Inferior parietal cortex (tissue), 1 donor: Measurements from ENCODE around the gene PIK3CD.

Experiments
- DNase-seq: peaks from one replicate; pipeline ENCODE4 v3.0.0-alpha.2; 2016; ENCODE audit errors: extremely low spot score

PIK3CD gene

GRCh38 chr1:9718006-9718680, 66.6 kb downstream of the PIK3CD start:
- DNase-seq = no peak

- DNase-seq = no peak
Measured at GRCh38 chr1:9719978-9720722, 68.6 kb downstream of the PIK3CD start.

- DNase-seq = no peak
Measured at GRCh38 chr1:9720785-9721605, 69.5 kb downstream of the PIK3CD start.

- no peak for DNase-seq
Measured at GRCh38 chr1:9721606-9722377, 70.3 kb downstream of the PIK3CD start.

DNA sequence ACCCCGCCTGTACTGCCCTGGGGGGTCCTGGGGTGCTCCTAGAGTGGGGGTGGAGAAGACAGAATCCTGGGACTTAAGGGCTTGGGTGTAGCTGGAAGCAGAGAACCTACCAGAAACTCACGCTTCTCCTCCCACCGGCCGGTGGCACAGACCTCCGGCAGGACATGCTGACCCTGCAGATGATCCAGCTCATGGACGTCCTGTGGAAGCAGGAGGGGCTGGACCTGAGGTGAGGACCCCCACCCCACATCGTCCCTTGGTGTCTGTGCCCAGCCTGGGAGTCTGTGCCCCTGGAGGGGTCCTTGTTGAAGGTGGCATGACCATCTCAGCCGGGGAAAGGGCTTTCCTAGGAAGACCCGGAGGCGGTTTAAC, 70.8 kb downstream of the PIK3CD start:
- DNase-seq = no peak

GRCh38 chr1:9723068-9723805, 71.7 kb downstream of the PIK3CD start:
- no peak for DNase-seq

- DNase-seq = no peak
Measured at GRCh38 chr1:9723926-9724325, 72.4 kb downstream of the PIK3CD start.

GRCh38 chr1:9724706-9725476, 73.4 kb downstream of the PIK3CD start:
- no peak for DNase-seq

DNA sequence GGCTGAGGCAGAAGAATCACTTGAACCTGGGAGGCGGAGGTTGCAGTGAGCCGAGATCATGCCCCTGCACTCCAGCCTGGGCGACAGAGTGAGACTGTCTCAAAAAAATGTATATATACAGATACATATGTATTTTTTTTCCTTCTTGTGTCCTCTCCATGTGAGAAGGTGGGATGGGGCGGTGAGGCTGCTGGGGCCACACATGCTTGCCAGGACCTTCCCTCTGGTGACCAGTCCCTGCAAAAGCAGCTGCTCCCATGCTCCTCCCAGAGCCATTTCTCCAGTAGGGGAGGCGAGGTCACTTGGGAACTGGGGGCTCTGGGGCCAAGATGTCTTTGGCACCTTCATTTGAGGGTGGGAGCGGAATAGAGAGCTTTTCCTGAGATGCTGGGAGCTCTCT, 74.9 kb downstream of the PIK3CD start:
- no peak for DNase-seq

DNA sequence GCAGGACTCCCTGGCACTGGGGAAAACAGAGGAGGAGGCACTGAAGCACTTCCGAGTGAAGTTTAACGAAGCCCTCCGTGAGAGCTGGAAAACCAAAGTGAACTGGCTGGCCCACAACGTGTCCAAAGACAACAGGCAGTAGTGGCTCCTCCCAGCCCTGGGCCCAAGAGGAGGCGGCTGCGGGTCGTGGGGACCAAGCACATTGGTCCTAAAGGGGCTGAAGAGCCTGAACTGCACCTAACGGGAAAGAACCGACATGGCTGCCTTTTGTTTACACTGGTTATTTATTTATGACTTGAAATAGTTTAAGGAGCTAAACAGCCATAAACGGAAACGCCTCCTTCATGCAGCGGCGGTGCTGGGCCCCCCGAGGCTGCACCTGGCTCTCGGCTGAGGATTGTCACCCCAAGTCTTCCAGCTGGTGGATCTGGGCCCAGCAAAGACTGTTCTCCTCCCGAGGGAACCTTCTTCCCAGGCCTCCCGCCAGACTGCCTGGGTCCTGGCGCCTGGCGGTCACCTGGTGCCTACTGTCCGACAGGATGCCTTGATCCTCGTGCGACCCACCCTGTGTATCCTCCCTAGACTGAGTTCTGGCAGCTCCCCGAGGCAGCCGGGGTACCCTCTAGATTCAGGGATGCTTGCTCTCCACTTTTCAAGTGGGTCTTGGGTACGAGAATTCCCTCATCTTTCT, 75.5 kb downstream of the PIK3CD start:
- DNase-seq = no peak

DNA sequence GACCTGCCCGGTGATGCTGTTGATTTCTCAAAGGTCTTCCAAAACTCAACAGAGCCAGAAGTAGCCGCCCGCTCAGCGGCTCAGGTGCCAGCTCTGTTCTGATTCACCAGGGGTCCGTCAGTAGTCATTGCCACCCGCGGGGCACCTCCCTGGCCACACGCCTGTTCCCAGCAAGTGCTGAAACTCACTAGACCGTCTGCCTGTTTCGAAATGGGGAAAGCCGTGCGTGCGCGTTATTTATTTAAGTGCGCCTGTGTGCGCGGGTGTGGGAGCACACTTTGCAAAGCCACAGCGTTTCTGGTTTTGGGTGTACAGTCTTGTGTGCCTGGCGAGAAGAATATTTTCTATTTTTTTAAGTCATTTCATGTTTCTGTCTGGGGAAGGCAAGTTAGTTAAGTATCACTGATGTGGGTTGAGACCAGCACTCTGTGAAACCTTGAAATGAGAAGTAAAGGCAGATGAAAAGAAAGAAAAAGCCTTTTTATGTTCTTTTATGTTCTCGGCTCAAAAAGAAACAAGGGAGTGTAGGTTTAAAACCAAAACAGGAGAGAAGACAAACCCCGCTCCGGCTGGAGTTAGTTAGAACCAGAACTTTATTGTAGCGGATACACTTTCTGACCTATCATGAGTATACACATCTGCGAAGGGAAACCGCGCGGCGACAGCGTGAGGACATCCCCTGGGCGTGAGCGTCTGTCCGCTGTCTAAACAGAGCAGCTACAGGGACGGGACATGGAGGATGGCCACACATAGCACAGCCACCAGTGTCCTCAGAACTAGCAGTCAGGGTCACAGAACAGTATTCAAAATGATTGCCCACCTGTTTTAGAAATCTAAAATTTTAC, 77.1 kb downstream of the PIK3CD start:
- DNase-seq = no peak

- DNase-seq = no peak
Measured at GRCh38 chr1:9729523-9729922, 78.0 kb downstream of the PIK3CD start.

GRCh38 chr1:9730096-9730901, 78.8 kb downstream of the PIK3CD start:
- DNase-seq = no peak

GRCh38 chr1:9731051-9731537, 79.6 kb downstream of the PIK3CD start:
- DNase-seq = no peak

GRCh38 chr1:9731561-9731960, 80.0 kb downstream of the PIK3CD start:
- DNase-seq = no peak

DNA sequence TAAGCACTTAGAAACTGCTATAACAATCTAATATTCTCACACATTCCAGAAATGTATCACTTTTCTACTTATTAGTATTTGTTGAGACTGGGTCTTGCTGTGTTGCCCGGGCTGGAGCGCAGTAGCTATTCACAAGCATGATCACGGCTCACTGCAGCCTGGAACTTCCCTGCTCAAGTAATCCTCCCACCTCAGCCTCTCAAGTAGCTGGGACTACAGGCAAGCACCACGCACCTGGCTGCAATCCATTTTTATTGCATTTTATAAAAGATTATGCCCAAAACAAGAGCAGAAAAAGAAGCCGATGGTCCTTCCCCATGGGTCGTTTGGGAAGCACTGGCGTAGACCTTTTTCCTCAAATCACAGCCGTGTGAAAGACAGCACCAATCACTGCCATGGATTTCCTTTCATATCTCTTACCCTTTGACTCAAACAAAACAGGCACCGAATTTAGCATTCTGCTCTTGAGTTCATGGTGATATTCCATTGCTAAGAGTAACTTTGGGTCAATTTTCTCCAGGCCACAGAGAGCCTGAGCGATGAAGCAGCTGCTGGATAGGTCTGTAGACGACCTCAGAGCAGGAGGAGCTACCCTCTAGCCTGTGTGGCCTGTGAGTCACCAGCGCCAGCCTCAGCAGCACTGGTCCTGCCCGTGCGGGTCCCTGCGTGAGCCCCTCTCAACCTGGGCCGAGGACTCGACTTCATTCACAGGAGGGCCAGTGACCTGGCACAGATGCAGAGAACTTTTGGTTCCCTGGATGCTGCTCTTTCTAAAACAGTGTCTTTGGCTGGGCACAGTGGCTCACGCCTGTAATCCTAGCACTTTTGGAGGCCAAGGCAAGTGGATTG, 80.8 kb downstream of the PIK3CD start:
- DNase-seq = no peak
